Stimulated activated CD8-positive, alpha-beta memory T cell treated with anti-CD3 and anti-CD28 coated beads, Interleukin-15, amount 100 ng/mL, for 24 hours (primary cell): ENCODE measurements around the gene RGS8.

Experiments used
- DNase-seq: peaks from one replicate; pipeline ENCODE4 v3.0.0-alpha.2; 2020; ENCODE audit warnings: low read depth

The RGS8 gene, protein sequence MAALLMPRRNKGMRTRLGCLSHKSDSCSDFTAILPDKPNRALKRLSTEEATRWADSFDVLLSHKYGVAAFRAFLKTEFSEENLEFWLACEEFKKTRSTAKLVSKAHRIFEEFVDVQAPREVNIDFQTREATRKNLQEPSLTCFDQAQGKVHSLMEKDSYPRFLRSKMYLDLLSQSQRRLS

GRCh38 chr1:182684116-182684828 is at the start of gene RGS8:
TSS of gene RGS8 (minus strand) at chr1:182684587. CDS start at chr1:182669649, 14,938 bp downstream.
- no peak for DNase-seq

DNA sequence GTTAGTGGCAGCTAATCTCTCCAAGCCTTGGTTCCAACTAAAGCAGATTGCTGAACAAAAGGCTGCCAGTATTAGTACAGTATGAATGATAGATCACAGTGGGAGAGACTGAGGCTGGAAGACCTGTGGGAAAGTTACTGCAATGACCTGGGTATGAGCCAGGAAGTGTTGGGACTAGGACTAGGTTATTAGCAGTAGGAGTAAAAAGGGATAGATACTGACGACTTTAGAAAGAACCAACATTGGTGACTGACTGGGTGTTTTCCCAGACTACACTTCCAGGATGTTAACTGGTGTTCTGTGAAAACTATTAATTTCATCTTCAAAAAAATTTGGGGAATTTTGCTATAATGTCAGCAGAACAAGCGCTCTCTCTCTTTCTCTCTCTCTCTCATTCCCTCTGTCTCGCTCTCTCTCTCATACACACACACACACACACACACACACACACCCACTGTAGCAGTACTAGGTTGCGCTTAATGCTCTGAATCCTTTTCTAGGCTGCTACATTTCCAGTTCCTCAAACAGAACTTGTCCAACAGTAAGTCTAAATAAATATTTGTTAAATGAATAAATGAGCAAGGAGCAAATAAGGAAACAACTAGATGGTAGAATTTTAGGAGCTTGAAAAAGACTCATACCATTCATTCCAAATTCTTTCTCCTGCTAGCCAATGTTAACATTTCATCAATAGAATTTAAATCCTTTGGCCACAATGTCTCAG is 47.6 kb upstream of the RGS8 start:
- DNase-seq = no peak

GRCh38 chr1:182726912-182727311 is 42.5 kb upstream of the RGS8 start:
- no peak for DNase-seq

DNA sequence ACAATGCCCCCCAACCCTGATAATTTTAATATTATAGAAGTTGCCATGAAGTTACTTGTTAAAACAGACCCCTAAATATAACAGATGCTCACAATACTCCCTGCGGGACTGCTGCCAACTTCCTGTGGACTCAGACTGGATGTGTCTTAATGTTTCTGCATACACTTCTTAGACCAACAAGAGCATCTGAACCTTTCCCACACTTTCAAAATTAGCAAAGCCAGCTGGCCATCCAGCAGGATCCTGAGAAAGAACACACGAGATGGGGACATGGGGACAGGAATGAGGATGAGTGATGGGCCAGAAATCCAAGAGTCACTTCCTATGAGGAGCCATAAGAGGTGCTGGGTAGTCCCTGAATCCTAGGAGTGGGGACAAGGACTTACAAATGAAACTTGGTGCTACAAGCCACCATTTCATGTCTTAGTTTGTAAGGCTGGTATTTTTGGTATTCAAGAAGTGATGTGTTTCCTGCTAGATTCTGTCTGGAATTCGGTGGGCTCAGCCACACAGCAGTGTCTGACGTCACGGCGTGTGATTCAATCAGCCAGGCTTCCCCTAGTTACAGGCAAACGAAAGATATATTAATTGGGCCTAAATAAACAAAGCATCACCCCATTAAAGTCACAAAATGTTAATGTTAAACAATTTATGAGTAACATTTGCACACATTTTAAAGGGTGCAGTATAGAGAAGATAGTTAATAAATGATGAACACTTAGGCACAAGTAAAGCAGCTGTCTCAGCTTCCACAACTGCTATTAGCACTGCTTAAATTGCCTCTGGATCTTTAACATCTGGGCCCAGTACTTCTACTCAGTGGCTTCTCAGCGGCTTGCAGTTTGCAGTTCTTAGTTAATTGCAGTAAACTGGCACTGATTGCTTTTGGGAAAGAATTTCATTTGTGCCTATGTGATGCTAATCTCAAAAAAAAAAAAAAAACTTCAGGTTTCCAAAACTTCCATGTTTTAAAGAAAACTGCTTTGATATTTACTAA is 41.2 kb upstream of the RGS8 start:
- no peak for DNase-seq

DNA sequence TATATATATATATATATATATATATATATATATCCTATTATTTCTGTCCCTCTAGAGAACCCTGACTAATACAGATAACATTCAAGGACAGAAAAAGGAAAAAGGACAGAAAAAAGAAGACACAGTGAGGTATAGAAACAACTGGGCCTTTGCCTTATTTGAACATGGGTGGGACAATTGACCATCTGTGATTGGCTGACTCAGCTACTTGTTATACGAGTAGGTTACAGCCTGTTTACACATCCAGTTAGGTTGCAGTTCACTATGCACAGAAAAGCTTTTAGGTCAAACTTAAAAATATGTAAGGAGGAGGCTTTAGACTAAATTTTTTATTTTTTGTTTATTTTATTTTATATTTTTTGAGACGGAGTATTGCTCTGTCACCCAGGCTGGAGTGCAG is 39.8 kb upstream of the RGS8 start:
- DNase-seq = no peak

DNA sequence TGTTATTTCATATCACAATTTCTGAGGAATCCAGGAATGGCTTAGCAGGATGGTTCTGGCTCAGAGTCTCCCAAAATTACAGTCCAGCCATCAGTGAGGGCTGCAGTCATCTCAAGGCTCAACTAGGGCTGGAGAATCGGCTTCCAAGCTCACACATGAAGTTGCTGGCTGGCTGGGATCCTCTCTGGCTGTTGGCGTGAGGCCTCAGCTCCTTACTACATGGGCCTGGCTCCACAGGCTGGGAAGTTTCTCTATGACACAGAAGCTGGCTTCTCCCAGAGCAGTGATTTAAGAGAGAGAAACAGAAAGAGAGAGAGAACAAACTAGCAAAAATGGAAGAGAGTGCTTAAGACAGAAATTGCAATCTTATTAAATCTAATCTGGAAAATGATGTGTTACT is 38.8 kb upstream of the RGS8 start:
- DNase-seq = no peak

GRCh38 chr1:182721525-182721924 is 37.1 kb upstream of the RGS8 start:
- DNase-seq = no peak

- DNase-seq = no peak
Measured at GRCh38 chr1:182720463-182720862, 36.1 kb upstream of the RGS8 start.

DNA sequence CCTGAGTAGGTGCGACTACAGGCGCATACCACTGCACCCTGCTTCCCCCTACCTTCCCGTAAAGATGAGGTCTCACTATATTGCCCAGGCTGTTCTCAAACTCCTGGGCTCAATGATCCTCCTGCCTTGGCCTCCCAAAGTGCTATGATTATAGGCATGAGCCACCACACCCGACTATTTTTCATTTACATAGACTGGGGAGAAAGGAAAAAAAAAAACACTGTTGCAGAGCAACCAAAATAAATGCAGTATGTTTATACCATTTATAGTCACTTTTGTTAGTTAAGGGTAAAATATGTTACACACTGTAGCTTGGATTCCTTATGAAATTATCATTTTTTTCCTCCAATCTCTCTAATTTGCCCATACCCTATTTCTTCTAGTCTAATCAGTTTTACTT is 35.2 kb upstream of the RGS8 start:
- DNase-seq = no peak

DNA sequence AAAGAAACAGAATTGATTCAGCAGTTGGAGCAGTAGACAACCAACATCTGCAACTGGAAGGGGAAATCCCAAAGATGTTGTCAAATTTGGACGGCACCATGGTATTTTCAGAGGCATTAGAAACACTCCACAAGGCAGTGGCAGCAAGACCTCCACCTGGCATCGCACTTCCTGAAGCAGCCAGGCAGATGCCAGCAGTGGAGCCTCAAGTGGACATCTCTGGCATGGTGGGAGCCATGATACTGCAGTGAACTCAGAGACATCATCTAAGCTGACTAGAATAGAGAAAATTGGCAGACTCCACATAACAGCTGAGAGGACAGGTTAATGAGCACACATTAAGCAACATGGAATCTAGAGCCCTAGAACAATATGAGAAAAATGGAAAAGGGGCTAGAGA is 33.9 kb upstream of the RGS8 start:
- no peak for DNase-seq

DNA sequence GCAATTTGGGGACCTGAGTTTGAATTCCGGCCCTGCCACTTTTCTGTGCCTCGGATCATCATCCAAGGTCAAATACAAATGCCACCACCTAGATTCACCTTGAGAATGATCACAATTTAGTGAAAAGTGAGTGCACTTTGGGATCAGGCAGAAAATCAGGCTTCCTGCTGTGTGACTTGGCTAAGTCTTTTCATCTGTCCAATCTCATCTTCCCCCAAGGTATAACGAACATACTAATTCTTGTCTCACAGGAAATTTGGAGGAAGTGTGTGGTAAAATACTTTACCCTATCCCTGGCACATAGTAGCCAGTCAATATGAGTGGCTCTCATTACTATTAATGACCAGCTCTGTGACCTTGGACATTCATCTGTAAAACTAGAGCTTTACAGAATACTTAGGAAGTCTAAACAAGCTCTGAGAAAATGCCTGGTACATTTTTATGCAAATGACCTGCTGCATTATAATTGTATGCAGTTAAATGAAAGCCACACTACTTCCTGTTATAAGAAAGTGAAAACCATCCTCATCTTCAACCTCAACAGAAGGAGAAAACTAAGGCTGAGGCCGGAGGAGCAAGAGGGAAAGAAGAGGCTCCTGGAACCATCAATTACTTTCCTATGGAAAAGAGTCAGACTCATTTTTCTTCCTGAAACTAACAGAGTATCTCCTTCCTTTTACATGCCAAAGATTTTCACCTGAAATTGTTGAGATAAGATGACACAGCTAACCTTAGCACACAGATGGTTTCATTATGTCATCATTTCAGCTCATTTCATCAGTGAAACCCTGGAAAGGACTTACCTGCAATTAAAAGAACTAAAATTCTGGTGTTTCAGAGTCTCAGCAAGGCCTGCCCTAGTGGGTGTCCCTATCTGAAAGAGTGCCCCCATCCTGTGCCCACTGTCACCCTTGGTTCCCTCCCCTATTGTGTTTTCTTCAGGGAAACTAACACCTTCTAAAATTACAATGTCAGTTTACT is 32.6 kb upstream of the RGS8 start:
- DNase-seq = no peak

GRCh38 chr1:182715531-182715930 is 31.1 kb upstream of the RGS8 start:
- DNase-seq = no peak

DNA sequence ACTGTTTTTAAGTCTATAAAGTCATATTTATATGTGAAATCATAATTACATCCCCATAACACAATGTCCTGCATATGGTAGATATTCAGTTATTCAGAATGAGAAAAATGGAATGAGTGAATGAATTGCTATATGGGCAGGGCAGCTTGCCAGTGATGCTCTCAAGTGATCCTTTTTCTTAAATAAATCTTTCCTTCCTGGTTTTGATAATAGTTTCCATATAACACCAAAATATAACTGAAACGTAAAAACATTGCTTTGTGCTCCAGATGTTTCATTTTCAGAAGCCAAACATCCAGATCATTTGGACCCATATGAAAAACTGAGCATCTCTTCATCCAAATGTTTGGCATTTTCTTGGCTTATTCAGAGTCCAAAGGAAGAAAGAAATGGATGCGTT is 30.2 kb upstream of the RGS8 start:
- no peak for DNase-seq

GRCh38 chr1:182713939-182714338 is 29.6 kb upstream of the RGS8 start:
- no peak for DNase-seq

DNA sequence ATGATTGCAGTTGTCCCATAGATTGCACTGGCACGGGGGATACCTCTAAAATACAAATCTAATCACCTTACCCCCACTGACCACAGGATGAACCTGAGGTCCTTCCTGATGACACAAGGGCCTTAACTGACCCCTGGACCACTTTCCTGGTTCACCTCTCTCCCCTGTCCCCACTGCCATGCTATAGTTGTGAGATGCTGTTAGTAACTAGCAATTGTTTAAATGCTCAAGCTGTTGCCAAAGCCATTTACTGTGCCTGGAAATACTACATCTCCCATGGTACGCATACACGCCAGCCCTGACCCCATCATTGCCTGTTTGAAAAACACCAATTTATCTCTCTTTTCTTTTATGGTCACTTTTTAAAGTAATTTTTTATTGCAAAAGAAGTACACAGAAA is 29.1 kb upstream of the RGS8 start:
- DNase-seq = no peak

- DNase-seq = no peak
Measured at GRCh38 chr1:182709855-182710254, 25.5 kb upstream of the RGS8 start.

DNA sequence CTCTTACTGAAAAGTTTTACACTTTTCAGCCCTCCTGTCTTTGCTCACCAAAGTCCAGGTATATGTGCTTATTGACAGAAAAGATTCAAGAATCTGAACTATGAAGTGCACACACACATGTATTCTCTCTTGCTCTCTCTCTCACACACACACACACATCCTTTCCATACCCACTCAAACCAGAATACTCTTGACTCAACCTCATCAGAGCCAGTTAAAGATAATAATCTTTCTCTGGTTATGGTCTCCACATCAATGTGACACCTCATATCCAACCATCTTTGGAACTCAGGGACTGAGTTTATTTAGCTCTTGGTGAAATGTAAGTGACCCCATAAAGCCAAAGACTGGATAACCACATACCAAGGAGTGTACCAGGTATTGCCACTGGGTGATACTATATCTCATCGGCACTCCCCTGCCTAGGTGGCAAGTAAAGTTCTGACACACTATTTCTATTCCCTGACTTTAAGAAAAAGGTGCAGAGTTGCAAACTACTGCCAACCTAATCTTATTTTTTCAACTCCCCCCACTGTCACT is 24.9 kb upstream of the RGS8 start:
- DNase-seq = no peak

DNA sequence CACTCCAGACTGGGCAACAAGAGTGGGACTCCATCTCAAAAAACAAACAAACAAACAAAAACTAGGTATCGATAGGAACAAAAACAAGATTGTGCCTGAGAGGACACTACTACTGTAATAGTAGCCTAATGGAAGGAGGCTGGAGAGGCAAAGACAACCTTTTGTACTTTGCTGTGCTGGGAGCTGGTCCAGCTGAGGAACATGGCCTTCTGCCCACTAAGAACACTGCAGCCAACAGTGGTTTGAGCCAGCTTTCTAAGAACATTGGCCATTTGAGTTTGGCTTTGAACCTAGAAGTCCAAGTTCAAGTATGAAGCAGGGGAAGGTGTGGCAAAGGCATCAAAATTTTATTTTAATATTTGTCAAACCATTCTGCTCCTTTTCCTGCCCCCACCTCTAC is 22.7 kb upstream of the RGS8 start:
- DNase-seq = no peak

- DNase-seq = no peak
Measured at GRCh38 chr1:182704677-182705076, 20.3 kb upstream of the RGS8 start.

- DNase-seq = no peak
Measured at GRCh38 chr1:182703539-182703938, 19.2 kb upstream of the RGS8 start.
